T1000 (cell line): ENCODE data around the gene ZG16.
"Not testable (repeated sequence)": the region's sequence is repeated elsewhere in the genome, so short reads cannot be mapped to it uniquely, and the experiment has no call there.

Experiments
- DNase-seq: peaks from one replicate; lab custom pipeline; 2025; ENCODE audit warnings: mixed read lengths; lab: John Stamatoyannopoulos, UW

The ZG16 gene

GRCh38 chr16:29787155-29787554, 9.1 kb downstream of the ZG16 start:
- not testable (repeated sequence) for DNase-seq

DNA sequence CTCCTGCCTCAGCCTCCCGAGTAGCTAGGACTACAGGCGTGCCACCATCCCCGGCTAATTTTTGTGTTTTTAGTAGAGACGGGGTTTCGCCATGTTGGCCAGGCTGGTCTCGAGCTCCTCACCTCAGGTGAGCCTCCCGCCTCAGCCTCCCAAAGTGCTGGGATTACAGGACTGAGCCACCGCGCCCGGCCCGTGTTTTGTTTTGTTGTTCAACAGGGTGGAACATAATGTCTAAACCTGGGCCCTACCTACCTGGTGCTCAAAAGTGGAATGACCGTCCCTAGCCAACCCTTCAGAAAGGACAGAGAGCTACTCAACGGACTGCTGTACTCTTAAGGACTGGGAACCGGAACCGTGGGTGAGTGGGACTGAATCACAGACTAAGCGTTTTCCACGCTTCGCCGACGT, 11.7 kb downstream of the ZG16 start:
- no peak for DNase-seq

- peak; percentile 99 for DNase-seq
Measured at GRCh38 chr16:29790183-29790948, 12.3 kb downstream of the ZG16 start, which contains the start of gene KIF22. KIF22 (plus strand) TSS chr16:29790751; CDS start chr16:29790760, 9 bp downstream.

GRCh38 chr16:29790949-29791844, 13.1 kb downstream of the ZG16 start:
- no peak for DNase-seq

GRCh38 chr16:29791845-29792807, 14.1 kb downstream of the ZG16 start:
- no peak for DNase-seq

DNA sequence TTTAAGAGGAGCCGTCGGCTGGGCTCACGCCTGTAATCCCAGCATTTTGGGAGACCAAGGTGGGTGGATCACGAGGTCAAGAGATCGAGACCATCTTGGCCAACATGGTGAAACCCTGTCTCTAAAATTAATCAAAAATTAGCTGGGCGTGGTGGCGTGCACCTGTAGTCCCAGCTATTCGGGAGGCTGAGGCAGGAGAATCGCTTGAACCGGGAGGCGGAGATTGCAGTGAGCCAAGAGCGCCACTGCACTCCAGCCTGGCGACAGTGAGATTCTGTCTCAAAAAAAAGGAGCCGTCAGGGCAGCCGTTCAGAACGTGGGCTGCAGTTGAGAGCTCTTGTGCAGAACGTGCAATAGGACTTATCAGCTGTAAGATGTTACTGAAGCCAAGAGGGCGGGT, 15.1 kb downstream of the ZG16 start:
- not testable (repeated sequence) for DNase-seq

DNA sequence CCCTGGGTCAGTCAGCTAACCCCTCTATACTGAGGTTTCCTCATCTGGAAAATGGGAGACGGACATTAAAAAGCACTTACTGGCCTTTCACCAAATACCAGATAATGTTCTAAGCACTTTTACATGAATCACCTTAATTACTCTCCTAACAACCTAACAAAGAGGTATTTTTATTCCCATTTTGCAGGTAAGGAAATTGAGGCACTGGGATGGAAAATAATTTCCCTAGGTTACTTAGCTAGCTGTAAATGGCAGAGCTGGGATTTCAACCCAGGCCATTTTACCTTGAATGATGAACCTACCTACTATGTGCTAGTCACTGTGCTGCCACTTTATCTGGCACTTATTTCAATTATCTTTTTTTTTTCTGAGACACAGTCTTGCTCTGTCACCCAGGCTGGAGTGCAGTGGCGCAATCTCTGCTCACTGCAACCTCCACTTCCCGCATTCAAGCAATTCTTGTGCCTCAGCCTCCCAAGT, 16.2 kb downstream of the ZG16 start:
- DNase-seq, result no peak

DNA sequence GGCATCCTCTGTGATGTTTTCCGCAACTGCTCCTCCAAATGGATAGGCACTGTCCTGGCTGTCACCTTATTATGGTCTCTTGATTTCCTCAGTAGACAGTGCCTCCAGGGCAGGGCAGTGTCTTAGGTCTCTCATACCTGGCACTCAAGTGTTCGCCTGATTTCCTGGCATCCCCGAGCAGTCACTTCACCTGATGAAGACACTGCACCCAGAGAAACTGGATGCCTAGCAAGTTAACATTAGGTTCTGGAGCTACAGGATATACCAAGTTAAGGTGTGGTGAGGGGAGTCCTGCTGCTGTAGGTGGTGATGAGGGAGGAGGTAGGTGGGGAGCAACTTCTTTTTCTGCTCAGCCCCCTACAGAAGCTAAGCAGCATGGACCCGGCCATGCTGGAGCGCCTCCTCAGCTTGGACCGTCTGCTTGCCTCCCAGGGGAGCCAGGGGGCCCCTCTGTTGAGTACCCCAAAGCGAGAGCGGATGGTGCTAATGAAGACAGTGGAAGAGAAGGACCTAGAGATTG, 24.4 kb downstream of the ZG16 start:
- DNase-seq, result no peak

GRCh38 chr16:29804020-29804419, 26.0 kb downstream of the ZG16 start:
- no peak for DNase-seq

DNA sequence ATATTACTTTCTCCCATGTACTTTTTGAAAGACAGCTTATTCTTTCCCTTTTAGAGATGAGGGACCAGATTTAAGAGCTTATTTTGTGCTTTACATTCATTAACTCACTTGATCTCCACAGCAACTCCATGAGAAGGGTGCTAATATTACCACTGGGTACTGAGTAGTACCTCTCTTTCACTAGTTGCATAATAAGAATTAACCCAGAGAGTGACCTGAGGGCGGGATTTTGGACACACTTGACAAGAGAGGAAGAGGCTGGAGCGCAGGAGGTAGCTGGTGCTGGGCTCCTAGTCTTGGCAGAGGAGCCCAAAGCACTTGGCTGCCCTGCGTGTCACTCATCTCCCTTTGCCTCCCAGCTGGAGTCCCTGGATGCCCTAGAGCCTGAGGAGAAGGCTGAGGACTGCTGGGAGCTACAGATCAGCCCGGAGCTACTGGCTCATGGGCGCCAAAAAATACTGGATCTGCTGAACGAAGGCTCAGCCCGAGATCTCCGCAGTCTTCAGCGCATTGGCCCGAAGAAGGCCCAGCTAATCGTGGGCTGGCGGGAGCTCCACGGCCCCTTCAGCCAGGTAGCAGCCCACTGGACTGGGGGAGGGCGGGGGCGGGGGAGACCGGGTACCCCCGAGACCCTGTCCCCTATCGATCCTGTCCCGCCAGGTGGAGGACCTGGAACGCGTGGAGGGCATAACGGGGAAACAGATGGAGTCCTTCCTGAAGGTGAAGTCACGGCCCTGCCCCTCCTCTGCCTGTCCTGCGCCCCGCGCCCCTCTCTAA, 26.6 kb downstream of the ZG16 start:
- no peak for DNase-seq

DNA sequence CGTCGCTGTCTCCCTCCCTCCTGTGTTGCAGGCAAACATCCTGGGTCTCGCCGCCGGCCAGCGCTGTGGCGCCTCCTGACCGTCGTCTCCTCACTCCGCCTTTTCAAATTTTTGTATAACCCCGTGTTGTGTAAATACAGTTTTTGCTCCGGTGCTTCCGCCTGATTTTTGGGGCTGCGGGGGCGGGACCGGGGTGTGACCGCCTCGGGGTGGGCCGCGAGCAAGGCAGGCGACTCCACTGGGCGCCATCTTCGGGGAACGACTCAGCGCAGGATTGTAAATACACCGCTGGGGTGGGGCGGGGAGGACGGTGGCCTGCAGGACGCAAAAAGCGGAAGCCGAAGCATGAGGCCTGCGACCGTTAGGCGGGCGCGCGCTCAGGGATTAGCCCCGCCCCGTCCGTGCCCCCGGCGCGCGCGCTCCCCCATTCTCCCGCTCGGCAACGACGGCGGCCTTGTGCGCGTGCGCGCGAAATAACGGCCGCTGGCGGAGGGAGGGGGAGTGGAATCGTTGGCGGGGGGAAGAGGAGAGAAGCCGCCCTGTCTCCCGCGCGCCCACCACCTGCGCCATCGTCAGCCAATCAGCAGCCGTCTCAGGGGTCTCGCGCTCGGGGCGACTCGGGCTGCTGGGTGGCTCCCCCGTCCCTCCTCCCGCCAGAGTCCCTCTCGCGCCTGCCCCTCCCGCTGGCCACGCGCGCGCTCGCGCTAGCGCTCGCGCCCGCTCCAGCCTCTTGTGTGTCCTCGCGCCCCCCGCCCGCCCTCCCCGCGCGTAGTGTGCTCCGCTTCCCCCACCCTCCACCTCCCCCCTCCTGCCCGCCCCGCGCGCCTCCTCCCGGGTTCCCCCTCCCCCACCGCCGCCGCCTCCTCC, 27.4 kb downstream of the ZG16 start:
- peak; percentile 97 for DNase-seq

DNA sequence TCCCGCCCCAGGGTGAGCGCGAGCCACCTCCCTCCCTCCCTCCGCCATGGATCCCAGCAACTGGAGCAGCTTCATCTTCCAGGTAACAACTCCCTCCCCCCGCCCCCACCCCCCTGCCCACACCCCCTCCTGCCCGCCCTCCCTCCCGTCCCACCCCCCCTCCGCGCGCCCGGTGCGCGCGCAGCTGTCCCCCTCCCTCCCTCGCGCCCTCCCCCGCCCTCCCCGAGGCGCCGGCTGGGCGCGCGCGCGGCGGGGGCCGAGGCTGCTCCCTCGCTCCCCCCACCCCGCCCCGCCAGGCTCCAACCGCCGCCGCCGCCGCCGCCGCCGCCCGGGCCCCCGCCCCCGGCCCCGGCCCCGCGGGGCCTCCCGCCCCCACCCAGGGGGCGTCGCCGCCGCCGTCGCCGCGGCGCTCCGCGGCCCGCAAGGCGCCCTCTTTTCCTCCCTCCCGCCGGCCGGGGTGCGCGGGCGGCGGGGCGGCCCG, 28.1 kb downstream of the ZG16 start, which contains the start of gene MAZ:
Gene MAZ, plus strand, starts transcription at position 431 of the 481 bp plus-strand sequence. CDS start 173 bp downstream, outside the sequence.
- DNase-seq, result no peak

DNA sequence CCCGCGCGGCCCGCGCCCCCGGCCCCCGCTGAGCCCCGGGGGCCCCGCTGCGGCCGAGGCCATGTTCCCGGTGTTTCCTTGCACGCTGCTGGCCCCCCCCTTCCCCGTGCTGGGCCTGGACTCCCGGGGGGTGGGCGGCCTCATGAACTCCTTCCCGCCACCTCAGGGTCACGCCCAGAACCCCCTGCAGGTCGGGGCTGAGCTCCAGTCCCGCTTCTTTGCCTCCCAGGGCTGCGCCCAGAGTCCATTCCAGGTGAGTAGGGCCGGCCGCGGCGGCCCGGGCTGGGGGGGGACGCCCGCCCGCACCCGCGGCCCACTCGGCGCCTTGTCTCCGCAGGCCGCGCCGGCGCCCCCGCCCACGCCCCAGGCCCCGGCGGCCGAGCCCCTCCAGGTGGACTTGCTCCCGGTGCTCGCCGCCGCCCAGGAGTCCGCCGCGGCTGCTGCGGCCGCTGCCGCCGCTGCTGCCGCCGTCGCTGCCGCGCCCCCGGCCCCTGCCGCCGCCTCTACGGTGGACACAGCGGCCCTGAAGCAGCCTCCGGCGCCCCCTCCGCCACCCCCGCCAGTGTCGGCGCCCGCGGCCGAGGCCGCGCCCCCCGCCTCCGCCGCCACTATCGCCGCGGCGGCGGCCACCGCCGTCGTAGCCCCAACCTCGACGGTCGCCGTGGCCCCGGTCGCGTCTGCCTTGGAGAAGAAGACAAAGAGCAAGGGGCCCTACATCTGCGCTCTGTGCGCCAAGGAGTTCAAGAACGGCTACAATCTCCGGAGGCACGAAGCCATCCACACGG, 28.8 kb downstream of the ZG16 start:
- peak; percentile 45 for DNase-seq

- peak; percentile 89 for DNase-seq
Measured at GRCh38 chr16:29807426-29808218, 29.6 kb downstream of the ZG16 start.

GRCh38 chr16:29808219-29808900, 30.3 kb downstream of the ZG16 start:
- DNase-seq, result no peak

DNA sequence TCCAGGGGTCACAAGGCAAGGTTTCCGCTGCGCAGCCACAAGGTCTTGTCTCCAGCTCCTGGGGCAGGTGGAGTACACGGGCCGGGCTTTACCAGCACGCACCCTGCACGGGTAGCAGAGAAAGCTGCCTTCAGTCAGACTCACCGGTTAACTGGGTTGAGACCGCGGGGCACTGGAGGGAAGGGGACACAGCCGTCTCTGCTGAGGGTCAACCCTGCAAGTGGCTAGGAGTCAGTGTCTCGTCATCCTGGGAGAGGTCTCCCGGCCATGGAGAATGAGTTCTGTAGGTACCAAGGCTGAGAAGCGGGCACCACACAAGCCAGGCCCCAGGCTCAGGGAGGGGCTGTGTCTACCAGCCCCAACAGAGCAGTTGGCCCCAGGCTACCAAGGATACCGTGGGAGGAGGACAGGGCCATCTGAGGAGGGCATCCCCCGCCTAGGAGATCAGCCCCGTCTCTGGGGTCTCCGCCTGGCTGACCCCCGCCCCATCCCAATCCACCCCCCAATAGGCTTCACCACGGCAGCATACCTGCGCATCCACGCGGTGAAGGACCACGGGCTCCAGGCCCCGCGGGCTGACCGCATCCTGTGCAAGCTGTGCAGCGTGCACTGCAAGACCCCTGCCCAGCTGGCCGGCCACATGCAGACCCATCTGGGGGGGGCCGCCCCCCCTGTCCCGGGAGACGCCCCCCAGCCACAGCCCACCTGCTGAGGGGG, 31.1 kb downstream of the ZG16 start:
- DNase-seq, result no peak
